Measurements from ENCODE around the gene BEX3.
"Not testable (repeated sequence)": the region's sequence is repeated elsewhere in the genome, so short reads cannot be mapped to it uniquely, and the experiment has no call there.

The BEX3 gene

GRCh38 chrX:103406256-103406655 is 29.9 kb downstream of the BEX3 start:
- no peak overlapping the region for H3K9ac ChIP-seq (ENCODE audit: low read length)
- H3K4me3 ChIP-seq (ENCODE audit: low read depth, low read length, poor library complexity, severe bottlenecking), result no peak overlapping the region
- H3K36me3 ChIP-seq (ENCODE audit: insufficient read depth, low read length), result no peaks in the 10 kb centered on the region
- no peak overlapping the region for H2AFZ ChIP-seq (ENCODE audit: low read length)
- TF ChIP-seq CTCF (IDR thresholded peaks at IDR 0.05; ENCODE audit: low read length), result no peak
- no peak for TF ChIP-seq EZH2 (IDR thresholded peaks at IDR 0.05; ENCODE audit: borderline replicate concordance, low read length)
- H3F3A ChIP-seq (ENCODE audit: insufficient read depth, low read length), result no peaks in the 10 kb centered on the region
- H3K9me2 ChIP-seq (ENCODE audit: low read depth, low read length), result no peaks in the 10 kb centered on the region
- peaks cover 11% of the 10 kb centered on the region for H3K4me1 ChIP-seq (ENCODE audit: insufficient read depth, low read length, severe bottlenecking)
- H4K20me1 ChIP-seq (ENCODE audit: insufficient read depth, low read length), result no peaks in the 10 kb centered on the region
- H3K27me3 ChIP-seq (ENCODE audit: insufficient read depth, low read length), result no peaks in the 10 kb centered on the region
- H3K4me2 ChIP-seq (ENCODE audit: low read length), result no peak overlapping the region
- H3K27ac ChIP-seq (ENCODE audit: low read depth, low read length, poor library complexity, severe bottlenecking), result no peak overlapping the region
- no peaks in the 10 kb centered on the region for H3K9me3 ChIP-seq (ENCODE audit: low read length)
- H3K79me2 ChIP-seq (ENCODE audit: insufficient read depth, low read length), result no peaks in the 10 kb centered on the region

- no peaks in the 10 kb centered on the region for H3K27me3 ChIP-seq (ENCODE audit: insufficient read depth, low read length)
- no peak overlapping the region for H3K4me2 ChIP-seq (ENCODE audit: low read length)
- H3K9ac ChIP-seq (ENCODE audit: low read length), result no peak overlapping the region
- no peak overlapping the region for H3K4me3 ChIP-seq (ENCODE audit: low read depth, low read length, poor library complexity, severe bottlenecking)
- H3F3A ChIP-seq (ENCODE audit: insufficient read depth, low read length), result no peaks in the 10 kb centered on the region
- no peak overlapping the region for H2AFZ ChIP-seq (ENCODE audit: low read length)
- no peaks in the 10 kb centered on the region for H3K9me3 ChIP-seq (ENCODE audit: low read length)
- no peak overlapping the region for H3K27ac ChIP-seq (ENCODE audit: low read depth, low read length, poor library complexity, severe bottlenecking)
- H3K36me3 ChIP-seq (ENCODE audit: insufficient read depth, low read length), result no peaks in the 10 kb centered on the region
- H3K79me2 ChIP-seq (ENCODE audit: insufficient read depth, low read length), result no peaks in the 10 kb centered on the region
- no peak for TF ChIP-seq CTCF (IDR thresholded peaks at IDR 0.05; ENCODE audit: low read length)
- no peak for TF ChIP-seq EZH2 (IDR thresholded peaks at IDR 0.05; ENCODE audit: borderline replicate concordance, low read length)
- no peaks in the 10 kb centered on the region for H4K20me1 ChIP-seq (ENCODE audit: insufficient read depth, low read length)
- H3K4me1 ChIP-seq (ENCODE audit: insufficient read depth, low read length, severe bottlenecking), result peaks cover 11% of the 10 kb centered on the region
- no peaks in the 10 kb centered on the region for H3K9me2 ChIP-seq (ENCODE audit: low read depth, low read length)
These were observed 31.4 kb downstream of the BEX3 start for GRCh38 chrX:103407776-103408175.

- not testable (repeated sequence) for H3K27ac ChIP-seq (ENCODE audit: low read depth, low read length, poor library complexity, severe bottlenecking); H3K9me3 ChIP-seq (ENCODE audit: low read length); H3K9ac ChIP-seq (ENCODE audit: low read length); H3F3A ChIP-seq (ENCODE audit: insufficient read depth, low read length); H3K9me2 ChIP-seq (ENCODE audit: low read depth, low read length); H3K4me1 ChIP-seq (ENCODE audit: insufficient read depth, low read length, severe bottlenecking); H2AFZ ChIP-seq (ENCODE audit: low read length); H3K4me2 ChIP-seq (ENCODE audit: low read length); H3K27me3 ChIP-seq (ENCODE audit: insufficient read depth, low read length); H3K79me2 ChIP-seq (ENCODE audit: insufficient read depth, low read length); H4K20me1 ChIP-seq (ENCODE audit: insufficient read depth, low read length); H3K36me3 ChIP-seq (ENCODE audit: insufficient read depth, low read length); H3K4me3 ChIP-seq (ENCODE audit: low read depth, low read length, poor library complexity, severe bottlenecking)
These were observed 35.4 kb downstream of the BEX3 start for GRCh38 chrX:103411721-103412120.

GRCh38 chrX:103413705-103414387 is 37.5 kb downstream of the BEX3 start:
- TF ChIP-seq CTCF (IDR thresholded peaks at IDR 0.05; ENCODE audit: low read length) (no peak), EZH2 (IDR thresholded peaks at IDR 0.05; ENCODE audit: borderline replicate concordance, low read length) (no peak)
- Histone ChIP-seq H2AFZ (ENCODE audit: low read length) (no peak overlapping the region), H3K79me2 (ENCODE audit: insufficient read depth, low read length) (no peaks in the 10 kb centered on the region), H3K27me3 (ENCODE audit: insufficient read depth, low read length) (no peaks in the 10 kb centered on the region), H3F3A (ENCODE audit: insufficient read depth, low read length) (no peaks in the 10 kb centered on the region), H3K4me3 (ENCODE audit: low read depth, low read length, poor library complexity, severe bottlenecking) (no peak overlapping the region), H3K36me3 (ENCODE audit: insufficient read depth, low read length) (no peaks in the 10 kb centered on the region), H3K4me2 (ENCODE audit: low read length) (no peak overlapping the region), H3K9ac (ENCODE audit: low read length) (no peak overlapping the region), H3K4me1 (ENCODE audit: insufficient read depth, low read length, severe bottlenecking) (no peaks in the 10 kb centered on the region), H3K27ac (ENCODE audit: low read depth, low read length, poor library complexity, severe bottlenecking) (no peak overlapping the region), H3K9me3 (ENCODE audit: low read length) (no peaks in the 10 kb centered on the region), H3K9me2 (ENCODE audit: low read depth, low read length) (no peaks in the 10 kb centered on the region), H4K20me1 (ENCODE audit: insufficient read depth, low read length) (no peaks in the 10 kb centered on the region)
